Measurements from ENCODE around the gene VSX1.

Gene VSX1

GRCh38 chr20:25055711-25056495, 26.0 kb downstream of the VSX1 start:
- no peaks in the 10 kb centered on the region for H3K27me3 ChIP-seq (ENCODE audit: control insufficient read depth in 1 of 2, insufficient read depth in 2 of 2, low read length in 2 of 2)
- peaks cover 64% of the 10 kb centered on the region for H3K4me1 ChIP-seq (ENCODE audit: insufficient read depth, low read length)
- H3K9ac ChIP-seq (ENCODE audit: low read length), result peak overlapping the region; percentile 40
- H3K27ac ChIP-seq (ENCODE audit: low read depth, low read length), result peak overlapping the region; percentile 94
- no peaks in the 10 kb centered on the region for H3K36me3 ChIP-seq (ENCODE audit: insufficient read depth, low read length)
- peak overlapping the region; percentile 80 to 89 for H3K4me3 ChIP-seq (ENCODE audit: low read depth in 1 of 2, low read length in 2 of 2)
- no peaks in the 10 kb centered on the region for H3K9me3 ChIP-seq (ENCODE audit: low read length)

DNA sequence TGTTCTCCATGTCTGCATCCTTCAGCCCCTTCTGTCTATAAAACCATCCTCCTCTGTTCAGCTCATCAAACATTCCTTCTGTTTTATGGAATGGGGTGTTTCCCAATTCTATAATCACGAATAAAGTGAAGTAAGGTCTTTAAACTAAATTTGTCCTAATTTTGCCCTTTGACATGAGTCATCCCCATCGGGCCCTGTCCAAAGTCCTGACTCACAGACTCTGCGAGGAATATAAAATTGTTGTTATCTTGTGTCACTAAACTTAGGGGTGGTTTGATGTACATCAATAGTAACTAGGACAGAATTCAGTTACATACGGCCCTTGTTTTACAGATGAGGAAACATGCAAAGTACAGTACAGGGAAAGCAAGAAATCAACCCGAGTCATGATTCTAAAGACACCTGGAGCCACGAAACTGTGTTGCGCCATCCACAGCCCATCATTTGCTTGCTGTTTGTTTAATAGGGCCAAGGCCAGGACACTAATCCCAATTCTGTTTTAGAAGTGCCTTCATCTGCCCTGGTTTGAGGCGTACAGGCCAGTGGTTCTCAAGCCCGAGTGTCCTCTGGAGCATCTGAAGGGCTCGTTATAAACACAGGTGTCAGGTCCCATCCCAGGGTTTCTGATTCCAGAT, 26.8 kb downstream of the VSX1 start:
- H3K36me3 ChIP-seq (ENCODE audit: insufficient read depth, low read length), result no peaks in the 10 kb centered on the region
- H3K27ac ChIP-seq (ENCODE audit: low read depth, low read length), result peak overlapping the region; percentile 62
- no peaks in the 10 kb centered on the region for H3K9me3 ChIP-seq (ENCODE audit: low read length)
- no peak overlapping the region for H3K9ac ChIP-seq (ENCODE audit: low read length)
- peaks cover 70% of the 10 kb centered on the region for H3K4me1 ChIP-seq (ENCODE audit: insufficient read depth, low read length)
- no peak overlapping the region for H3K4me3 ChIP-seq (ENCODE audit: low read depth in 1 of 2, low read length in 2 of 2)
- H3K27me3 ChIP-seq (ENCODE audit: control insufficient read depth in 1 of 2, insufficient read depth in 2 of 2, low read length in 2 of 2), result no peaks in the 10 kb centered on the region

- no peaks in the 10 kb centered on the region for H3K27me3 ChIP-seq (ENCODE audit: control insufficient read depth in 1 of 2, insufficient read depth in 2 of 2, low read length in 2 of 2)
- H3K4me3 ChIP-seq (ENCODE audit: low read depth in 1 of 2, low read length in 2 of 2), result peak overlapping the region; percentile 4 to 42
- H3K4me1 ChIP-seq (ENCODE audit: insufficient read depth, low read length), result peaks cover 72% of the 10 kb centered on the region
- H3K27ac ChIP-seq (ENCODE audit: low read depth, low read length), result peak overlapping the region; percentile 81
- no peaks in the 10 kb centered on the region for H3K9me3 ChIP-seq (ENCODE audit: low read length)
- H3K36me3 ChIP-seq (ENCODE audit: insufficient read depth, low read length), result no peaks in the 10 kb centered on the region
- H3K9ac ChIP-seq (ENCODE audit: low read length), result peak overlapping the region; percentile 53
Observed at GRCh38 chr20:25054096-25054820, 27.7 kb downstream of the VSX1 start.

DNA sequence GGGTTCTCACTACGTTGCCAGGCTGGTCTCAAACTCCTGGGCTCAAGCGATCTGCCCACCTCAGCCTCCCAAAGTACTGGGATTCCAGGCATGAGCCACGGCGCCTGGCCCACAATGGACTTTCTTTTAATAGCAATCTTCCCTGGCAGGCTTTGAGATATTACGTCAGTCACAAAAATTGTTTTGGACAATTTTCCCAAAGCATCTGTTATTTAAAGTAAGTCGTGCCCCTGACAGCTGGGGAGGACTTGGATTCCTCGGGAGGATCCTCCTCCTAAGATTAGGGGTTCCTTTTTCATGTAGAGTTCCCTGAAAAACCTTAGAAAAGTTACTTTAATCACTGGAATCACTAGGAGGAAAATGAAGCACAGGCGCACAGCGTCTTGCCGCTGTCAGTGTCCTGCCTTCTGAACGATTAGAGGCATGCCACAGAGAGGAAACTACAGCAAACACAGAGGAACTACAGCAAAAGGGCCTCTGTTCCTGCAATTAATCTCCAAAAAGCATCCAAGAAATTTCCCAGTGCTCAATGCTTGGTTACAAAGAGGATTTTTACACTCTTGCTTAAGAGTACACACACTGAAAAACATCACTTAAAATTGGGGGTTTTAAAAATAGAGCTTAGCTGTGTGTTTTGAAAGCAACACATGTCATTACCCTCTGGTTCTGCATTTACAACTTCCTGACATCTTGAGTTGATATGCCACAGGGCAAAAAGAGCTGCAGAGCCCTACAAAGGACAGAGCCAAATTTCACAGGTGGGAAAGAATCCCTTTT, 28.5 kb downstream of the VSX1 start:
- H3K9ac ChIP-seq (ENCODE audit: low read length), result peak overlapping the region; percentile 53
- H3K27me3 ChIP-seq (ENCODE audit: control insufficient read depth in 1 of 2, insufficient read depth in 2 of 2, low read length in 2 of 2), result no peaks in the 10 kb centered on the region
- no peaks in the 10 kb centered on the region for H3K36me3 ChIP-seq (ENCODE audit: insufficient read depth, low read length)
- peak overlapping the region; percentile 81 for H3K27ac ChIP-seq (ENCODE audit: low read depth, low read length)
- no peaks in the 10 kb centered on the region for H3K9me3 ChIP-seq (ENCODE audit: low read length)
- H3K4me1 ChIP-seq (ENCODE audit: insufficient read depth, low read length), result peaks cover 76% of the 10 kb centered on the region
- H3K4me3 ChIP-seq (ENCODE audit: low read depth in 1 of 2, low read length in 2 of 2), result peak overlapping the region; percentile 4 to 42

DNA sequence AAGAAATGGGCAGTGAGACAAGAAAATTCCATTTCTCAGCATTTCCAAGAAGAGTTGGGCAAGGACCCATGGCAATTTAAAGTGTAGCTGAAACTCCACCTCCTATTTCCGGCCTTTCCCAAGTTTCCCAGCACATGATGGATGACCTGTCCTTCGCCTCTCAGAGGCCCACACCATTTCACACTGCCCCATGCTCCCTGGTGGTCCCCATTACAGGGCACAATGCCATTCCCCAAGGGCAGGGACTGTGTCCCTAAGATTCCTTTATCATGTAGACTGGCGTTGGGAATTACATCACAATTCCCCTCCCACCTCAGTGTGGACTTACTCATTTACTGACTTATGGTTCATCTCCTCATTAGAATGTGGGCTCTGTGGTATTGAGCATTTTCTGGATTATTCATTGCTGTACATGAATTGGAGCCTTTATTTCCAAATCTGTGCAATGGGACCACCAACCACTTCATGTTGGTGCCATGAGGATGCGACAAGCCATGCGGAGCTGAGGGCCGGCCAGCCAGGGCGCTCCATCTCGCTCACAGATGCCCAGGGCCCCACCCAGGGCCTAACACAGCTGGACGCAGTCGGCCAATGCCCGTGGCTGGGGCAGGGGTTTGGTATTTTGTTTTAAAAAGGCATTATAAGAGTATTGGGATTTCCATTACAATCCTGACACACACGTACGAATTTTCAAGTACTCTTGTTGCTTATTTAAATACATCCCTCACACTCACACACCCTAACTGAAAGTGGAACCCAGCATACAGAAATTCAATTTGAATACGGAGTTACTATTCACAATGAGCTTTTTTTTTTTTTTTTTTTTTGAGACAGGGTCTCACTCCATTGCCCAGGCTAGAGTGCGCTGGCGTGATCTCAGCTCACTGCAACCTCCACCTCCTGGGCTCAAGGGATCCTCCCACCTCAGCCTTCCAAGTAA, 29.4 kb downstream of the VSX1 start:
- H3K9ac ChIP-seq (ENCODE audit: low read length), result peak overlapping the region; percentile 53
- no peaks in the 10 kb centered on the region for H3K27me3 ChIP-seq (ENCODE audit: control insufficient read depth in 1 of 2, insufficient read depth in 2 of 2, low read length in 2 of 2)
- no peaks in the 10 kb centered on the region for H3K9me3 ChIP-seq (ENCODE audit: low read length)
- peak overlapping the region in 1 of 2 donors; percentile 42 for H3K4me3 ChIP-seq (ENCODE audit: low read depth in 1 of 2, low read length in 2 of 2)
- H3K36me3 ChIP-seq (ENCODE audit: insufficient read depth, low read length), result peaks cover 4% of the 10 kb centered on the region
- peak overlapping the region; percentile 81 for H3K27ac ChIP-seq (ENCODE audit: low read depth, low read length)
- peaks cover 82% of the 10 kb centered on the region for H3K4me1 ChIP-seq (ENCODE audit: insufficient read depth, low read length)

GRCh38 chr20:25051386-25052155, 30.4 kb downstream of the VSX1 start:
- peaks cover 79% of the 10 kb centered on the region for H3K4me1 ChIP-seq (ENCODE audit: insufficient read depth, low read length)
- H3K27ac ChIP-seq (ENCODE audit: low read depth, low read length), result peak overlapping the region; percentile 27
- H3K9me3 ChIP-seq (ENCODE audit: low read length), result no peaks in the 10 kb centered on the region
- H3K4me3 ChIP-seq (ENCODE audit: low read depth in 1 of 2, low read length in 2 of 2), result no peak overlapping the region
- peaks cover 14% of the 10 kb centered on the region for H3K36me3 ChIP-seq (ENCODE audit: insufficient read depth, low read length)
- H3K9ac ChIP-seq (ENCODE audit: low read length), result no peak overlapping the region
- H3K27me3 ChIP-seq (ENCODE audit: control insufficient read depth in 1 of 2, insufficient read depth in 2 of 2, low read length in 2 of 2), result no peaks in the 10 kb centered on the region

DNA sequence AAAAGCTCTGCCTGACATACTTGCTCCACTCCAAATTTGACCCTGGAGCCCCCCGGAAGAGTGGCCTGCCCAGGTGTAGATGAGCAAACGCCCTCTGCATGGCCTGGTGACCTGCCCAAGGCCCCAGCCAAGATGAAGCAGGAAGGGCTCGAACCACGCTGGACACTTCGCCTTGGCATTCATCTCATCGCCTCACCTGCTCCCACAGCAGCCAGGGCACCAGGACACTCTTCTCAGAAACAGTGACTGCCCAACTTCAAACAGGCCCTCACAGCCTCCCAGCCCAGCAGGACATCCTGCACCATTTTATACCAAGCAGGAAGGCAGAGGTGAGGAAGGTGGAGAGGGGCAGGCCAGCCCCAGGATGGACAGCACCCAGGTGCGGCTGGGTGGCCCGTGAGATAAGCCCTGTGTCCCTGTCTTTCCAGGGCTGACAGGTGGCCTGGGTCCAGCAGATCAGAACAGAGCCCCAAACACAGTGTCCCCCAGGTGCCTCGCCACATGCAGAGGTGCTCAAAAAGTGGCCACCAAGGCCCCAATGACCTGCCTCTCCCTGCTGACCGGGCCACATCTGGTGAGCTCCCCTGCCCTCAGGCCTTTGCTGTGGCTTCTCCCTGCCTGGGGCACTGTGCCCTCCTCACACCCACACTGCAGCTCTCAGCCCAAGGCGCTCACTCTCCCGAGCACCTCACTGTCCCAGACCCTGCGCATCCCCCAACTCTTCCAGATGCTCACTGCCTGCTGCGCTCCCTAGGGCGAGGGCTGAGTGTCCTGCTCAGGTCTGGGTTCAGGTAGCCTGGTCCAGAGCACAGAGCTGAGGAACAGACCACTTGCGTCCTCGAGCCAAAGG, 31.2 kb downstream of the VSX1 start:
- Histone ChIP-seq H3K9me3 (ENCODE audit: low read length) (no peaks in the 10 kb centered on the region), H3K4me1 (ENCODE audit: insufficient read depth, low read length) (peaks cover 70% of the 10 kb centered on the region), H3K27me3 (ENCODE audit: control insufficient read depth in 1 of 2, insufficient read depth in 2 of 2, low read length in 2 of 2) (no peaks in the 10 kb centered on the region), H3K27ac (ENCODE audit: low read depth, low read length) (peak overlapping the region; percentile 4), H3K36me3 (ENCODE audit: insufficient read depth, low read length) (peaks cover 21% of the 10 kb centered on the region), H3K4me3 (ENCODE audit: low read depth in 1 of 2, low read length in 2 of 2) (no peak overlapping the region), H3K9ac (ENCODE audit: low read length) (no peak overlapping the region)

- Histone ChIP-seq H3K4me1 (ENCODE audit: insufficient read depth, low read length) (peaks cover 64% of the 10 kb centered on the region), H3K9me3 (ENCODE audit: low read length) (no peaks in the 10 kb centered on the region), H3K27ac (ENCODE audit: low read depth, low read length) (peak overlapping the region; percentile 35), H3K27me3 (ENCODE audit: control insufficient read depth in 1 of 2, insufficient read depth in 2 of 2, low read length in 2 of 2) (no peaks in the 10 kb centered on the region), H3K9ac (ENCODE audit: low read length) (no peak overlapping the region), H3K4me3 (ENCODE audit: low read depth in 1 of 2, low read length in 2 of 2) (no peak overlapping the region), H3K36me3 (ENCODE audit: insufficient read depth, low read length) (peaks cover 26% of the 10 kb centered on the region)
Observed at GRCh38 chr20:25050082-25050481, 31.9 kb downstream of the VSX1 start.

- peaks cover 62% of the 10 kb centered on the region for H3K4me1 ChIP-seq (ENCODE audit: insufficient read depth, low read length)
- peak overlapping the region; percentile 65 for H3K27ac ChIP-seq (ENCODE audit: low read depth, low read length)
Observed at GRCh38 chr20:25049261-25050060, 32.5 kb downstream of the VSX1 start.

More at GRCh38 chr20:25049261-25050060, 32.5 kb downstream of the VSX1 start:
- no peaks in the 10 kb centered on the region for H3K9me3 ChIP-seq (ENCODE audit: low read length)
- H3K9ac ChIP-seq (ENCODE audit: low read length), result no peak overlapping the region
- H3K36me3 ChIP-seq (ENCODE audit: insufficient read depth, low read length), result peaks cover 26% of the 10 kb centered on the region
- no peak overlapping the region for H3K4me3 ChIP-seq (ENCODE audit: low read depth in 1 of 2, low read length in 2 of 2)
- H3K27me3 ChIP-seq (ENCODE audit: control insufficient read depth in 1 of 2, insufficient read depth in 2 of 2, low read length in 2 of 2), result no peaks in the 10 kb centered on the region

Measured in muscle layer of colon (tissue), 2 donors.